Measurements from ENCODE around the gene TSEN15. TPM values are rescaled to one million over a fixed set of nuclear protein-coding genes. Genes with fewer than 3 reads are reported as not detected.

The TSEN15 gene
- total and polyA plus RNA-seq, 2 of the 13 experiments (the other 11 are each of a cell fraction or from before 2014, with no cell fraction given): 25.6 to 35.8 TPM

- WGBS (ENCODE audit: low lambda C conversion rate): 50% methylated on average over 11 of the region's 11 CpGs
- Histone ChIP-seq H2AFZ (ENCODE audit: low read length) (no peak overlapping the region), H3K9ac (ENCODE audit: insufficient read depth, low read depth, low read length) (no peak overlapping the region), H3K27ac (ENCODE audit: extremely low read length, insufficient read depth, low read length) (no peak overlapping the region), H3K9me3 (ENCODE audit: low read length) (no peaks in the 10 kb centered on the region), H3K79me2 (ENCODE audit: insufficient read depth, low read length) (no peaks in the 10 kb centered on the region), H4K20me1 (ENCODE audit: insufficient read depth, low read length) (no peaks in the 10 kb centered on the region), H3K36me3 (replicated peaks in 1 of 2; ENCODE audit: control insufficient read depth in 1 of 2, insufficient read depth in 2 of 2, low read length in 2 of 2) (no peaks in the 10 kb centered on the region), H3K4me1 (ENCODE audit: insufficient read depth, low read length) (no peaks in the 10 kb centered on the region), H3K4me3 (replicated peaks in 1 of 3; ENCODE audit: insufficient read depth in 1 of 3, low read depth in 2 of 3, low read length in 3 of 3) (no peak overlapping the region), H3K4me2 (ENCODE audit: low read depth, low read length) (no peak overlapping the region), H3K27me3 (ENCODE audit: control insufficient read depth in 1 of 2, insufficient read depth in 2 of 2, low read length in 2 of 2) (no peaks in the 10 kb centered on the region; a peak in 1 of 5 replicates)
- 0 out of 2 replicates have a peak, but pooled peaks have one; percentile 3 for TF ChIP-seq CTCF (CRISPR knock-in tag; IDR thresholded peaks at IDR 0.05)
- no peak for TF ChIP-seq ZFP90 (CRISPR knock-in tag; IDR thresholded peaks at IDR 0.05; ENCODE audit: borderline replicate concordance)
- intact Hi-C loops (cut with micrococcal nuclease; ENCODE audit: unreplicated experiment) (no loop called here), in situ Hi-C loops (cut with HindIII; ENCODE audit: extremely low pct_ligation_motif_present, low pct_unique_long_range_greater_than_20kb) (no loop called here)
- BruUV-seq (replicated peaks): no TSS peak
- no peak for FAIRE-seq
- ATAC-seq: peak; percentile 36; the same call in 2 of the 3 replicates
- ChIA-PET CTCF (ENCODE audit: low intra/inter-chr PET ratio, low total read pairs) (no interaction called here), POLR2A (no interaction called here)
- DNase-seq (ENCODE audit: low spot score): no peak
These were observed 59.0 kb downstream of the TSEN15 start for GRCh38 chr1:184110272-184111204.

GRCh38 chr1:184112176-184112948 is 60.8 kb downstream of the TSEN15 start:
- Histone ChIP-seq H4K20me1 (ENCODE audit: insufficient read depth, low read length) (no peaks in the 10 kb centered on the region), H3K36me3 (replicated peaks in 1 of 2; ENCODE audit: control insufficient read depth in 1 of 2, insufficient read depth in 2 of 2, low read length in 2 of 2) (no peaks in the 10 kb centered on the region), H3K4me3 (replicated peaks in 1 of 3; ENCODE audit: insufficient read depth in 1 of 3, low read depth in 2 of 3, low read length in 3 of 3) (no peak overlapping the region), H3K27ac (ENCODE audit: extremely low read length, insufficient read depth, low read length) (no peak overlapping the region), H3K9ac (ENCODE audit: insufficient read depth, low read depth, low read length) (no peak overlapping the region), H3K4me2 (ENCODE audit: low read depth, low read length) (no peak overlapping the region), H3K9me3 (ENCODE audit: low read length) (no peaks in the 10 kb centered on the region), H2AFZ (ENCODE audit: low read length) (no peak overlapping the region), H3K4me1 (ENCODE audit: insufficient read depth, low read length) (no peaks in the 10 kb centered on the region), H3K27me3 (ENCODE audit: control insufficient read depth in 1 of 2, insufficient read depth in 2 of 2, low read length in 2 of 2) (no peaks in the 10 kb centered on the region; a peak in 1 of 5 replicates), H3K79me2 (ENCODE audit: insufficient read depth, low read length) (no peaks in the 10 kb centered on the region)
- FAIRE-seq (no peak), DNase-seq (ENCODE audit: low spot score) (no peak), ATAC-seq (no peak)
- in situ Hi-C loops (cut with HindIII; ENCODE audit: extremely low pct_ligation_motif_present, low pct_unique_long_range_greater_than_20kb): no loop called here
- ChIA-PET POLR2A (no interaction called here), CTCF (ENCODE audit: low intra/inter-chr PET ratio, low total read pairs) (no interaction called here)
- intact Hi-C loops (cut with micrococcal nuclease; ENCODE audit: unreplicated experiment): no loop called here
- no TSS peak for BruUV-seq (replicated peaks)
- WGBS (ENCODE audit: low lambda C conversion rate): 4% methylated on average over 2 of the region's 2 CpGs
- TF ChIP-seq LCORL (IDR thresholded peaks at IDR 0.05) (no peak), LCORL (CRISPR knock-in tag; IDR thresholded peaks at IDR 0.05) (no peak), ZNF788 (CRISPR knock-in tag; IDR thresholded peaks at IDR 0.05; ENCODE audit: borderline replicate concordance) (no peak), HNRNPK (IDR thresholded peaks at IDR 0.05; ENCODE audit: low read depth, low read length, poor library complexity, severe bottlenecking) (peak; percentile 43), RXRA (CRISPR knock-in tag; IDR thresholded peaks at IDR 0.05) (no peak), HNRNPL (IDR thresholded peaks at IDR 0.05; ENCODE audit: low read depth, low read length) (no peak), ZNF841 (CRISPR knock-in tag; IDR thresholded peaks at IDR 0.05; ENCODE audit: borderline replicate concordance) (no peak)

All from HepG2 (cell line).